G401.6 (cell line): ENCODE data around the gene TBATA.

ENCODE experiments used
- FAIRE-seq: peaks from 2 replicates; lab custom pipeline; 2012; peaks lifted over from hg19 to GRCh38; lab: Jason Lieb, UNC

Gene TBATA

DNA sequence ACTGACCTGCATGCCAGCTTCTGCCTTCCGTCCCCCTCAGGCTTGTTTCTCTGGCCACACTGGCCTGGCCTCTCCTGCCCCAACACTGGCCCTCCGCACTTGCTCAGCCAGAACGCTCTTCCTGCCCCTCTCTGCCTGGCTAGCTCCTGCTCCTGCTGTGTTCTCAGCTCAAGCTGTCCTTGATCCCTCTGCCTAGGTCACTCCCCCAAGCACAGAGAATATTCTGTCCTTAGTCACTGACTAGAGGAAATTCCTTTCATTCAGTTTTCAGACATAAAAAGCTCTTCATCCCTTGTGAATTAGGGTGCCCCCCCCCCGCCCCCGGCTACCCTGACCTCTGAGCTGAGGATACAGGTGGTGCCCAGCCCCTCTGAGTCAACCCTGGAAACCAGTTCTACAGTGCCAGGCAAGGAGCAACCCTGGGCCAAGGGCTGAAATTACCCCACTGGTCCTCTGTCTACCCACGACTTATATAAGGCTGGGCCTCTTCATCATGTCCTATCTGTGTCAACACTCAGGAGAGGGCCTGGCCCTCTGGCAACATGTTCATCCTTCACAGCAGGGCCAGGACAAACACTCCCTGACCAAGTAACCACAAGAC lies 23.9 kb upstream of the TBATA start:
- no peak for FAIRE-seq

DNA sequence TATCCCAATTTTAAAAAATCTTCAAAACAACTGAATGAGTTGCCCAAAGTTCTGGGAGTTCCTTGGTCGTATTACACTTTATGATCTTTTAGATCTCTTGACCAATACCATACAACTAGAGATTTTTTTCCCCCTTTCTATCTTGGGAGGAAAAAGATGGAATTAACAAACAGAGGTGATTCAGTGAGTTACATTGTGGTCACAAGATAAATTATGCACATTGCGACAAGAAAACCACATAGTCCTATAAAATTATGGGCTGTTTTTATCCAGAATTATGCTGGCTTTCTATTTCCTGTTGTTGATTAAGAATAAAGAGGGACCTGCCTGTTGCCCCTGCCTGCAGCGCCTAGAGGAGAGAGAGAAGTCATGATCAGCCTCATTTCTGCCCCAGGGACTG lies 22.4 kb upstream of the TBATA start:
- FAIRE-seq, result no peak

DNA sequence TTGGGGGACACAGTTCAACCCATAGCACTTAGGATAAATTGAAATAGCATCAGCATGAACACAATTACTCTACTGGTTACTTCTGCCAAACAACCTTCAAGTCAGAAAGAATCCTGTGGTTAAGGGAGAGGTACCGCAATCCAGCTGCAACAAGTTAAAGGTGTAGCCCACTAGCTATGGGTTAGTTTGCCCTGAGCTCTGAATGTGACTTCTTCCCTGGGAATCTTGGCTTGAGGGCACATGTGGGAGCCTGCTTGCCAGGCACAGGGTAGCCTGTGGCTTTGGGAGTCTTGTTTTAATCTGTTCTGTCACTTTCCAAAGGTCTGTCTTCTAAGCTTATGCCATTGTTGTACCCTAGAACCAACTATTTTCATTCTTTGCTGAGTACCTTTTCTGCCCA lies 21.7 kb upstream of the TBATA start:
- FAIRE-seq, result no peak

DNA sequence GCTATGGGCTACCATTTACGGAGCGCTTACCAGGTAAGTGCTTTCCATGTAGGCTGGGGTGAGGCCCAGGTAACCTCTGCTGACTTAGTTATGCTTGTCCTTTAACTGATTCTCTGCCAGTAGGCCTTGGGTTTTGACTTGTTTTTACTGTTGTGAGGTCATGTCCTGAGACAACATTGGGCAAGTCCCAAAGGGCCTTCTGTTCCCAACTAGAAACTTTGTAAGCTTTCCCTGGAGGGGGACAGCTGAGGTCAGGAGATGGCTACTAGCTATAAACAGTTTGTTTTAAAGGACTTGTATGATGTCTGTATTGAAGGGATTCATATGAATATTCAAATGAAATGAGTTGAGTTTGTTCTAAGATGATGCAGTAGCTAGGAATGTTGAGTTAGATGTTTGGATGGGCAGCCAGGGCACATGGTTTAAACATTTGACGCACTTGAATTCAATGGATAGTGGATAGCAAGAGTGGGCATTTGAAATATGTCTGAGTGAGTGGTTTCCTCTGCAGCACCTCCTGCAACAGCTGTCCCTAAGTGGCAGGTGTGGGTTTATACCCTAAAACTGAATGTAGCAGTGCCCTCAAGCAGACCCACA lies 20.5 kb upstream of the TBATA start:
- no peak for FAIRE-seq

- FAIRE-seq, result no peak
Measured at GRCh38 chr10:70804421-70804808, 19.2 kb upstream of the TBATA start.

DNA sequence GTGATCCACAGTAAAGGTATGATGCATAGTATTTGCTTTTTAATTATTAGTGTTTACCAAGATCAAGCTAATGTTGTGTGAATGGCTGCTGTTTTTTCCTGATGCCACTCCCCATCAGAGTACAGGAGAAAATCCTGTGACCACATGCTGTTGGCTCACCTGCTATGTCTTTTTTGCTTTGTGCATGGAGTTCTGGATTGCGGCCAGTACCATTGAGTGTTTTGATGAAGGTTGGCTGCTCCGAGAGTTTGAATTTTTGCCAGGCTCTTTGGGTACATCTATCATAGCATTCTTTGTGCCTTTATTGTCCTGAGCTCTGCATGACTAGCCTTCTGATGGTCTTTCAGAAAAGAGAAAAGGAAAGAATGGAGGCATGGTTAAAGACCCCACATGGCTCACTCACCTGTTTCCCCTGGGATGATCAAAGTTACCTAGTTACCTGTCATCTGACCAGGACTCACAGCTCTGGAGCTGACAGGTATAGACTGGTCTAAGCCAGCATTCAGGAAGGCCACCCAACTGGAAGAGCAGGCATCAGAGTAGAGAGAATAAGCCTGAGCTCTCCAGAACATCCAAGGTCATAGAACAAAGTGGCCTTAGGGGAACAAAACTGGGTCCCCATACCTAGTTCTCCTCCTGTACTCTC lies 18.7 kb upstream of the TBATA start:
- no peak for FAIRE-seq

- FAIRE-seq, result no peak
Measured at GRCh38 chr10:70801854-70802253, 16.7 kb upstream of the TBATA start.

DNA sequence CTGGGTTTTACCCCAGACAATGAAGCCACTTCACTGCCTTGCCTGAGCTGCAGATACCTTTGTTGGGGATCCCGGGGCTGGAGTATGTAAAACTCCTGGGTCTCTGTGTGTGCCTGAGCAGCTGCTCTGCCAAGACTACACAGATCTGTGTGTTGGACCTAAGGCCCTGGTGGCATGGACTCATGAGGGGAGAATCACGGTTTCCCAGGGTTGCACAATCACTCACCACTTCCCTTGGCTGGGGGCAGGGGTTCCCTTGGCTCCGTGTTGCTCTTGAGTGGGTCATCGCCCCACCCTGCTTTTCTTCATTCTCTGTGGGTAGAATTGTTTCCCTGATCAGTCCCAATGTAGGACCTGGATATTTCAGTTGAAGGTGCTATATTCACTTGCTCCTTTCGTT lies 13.9 kb upstream of the TBATA start:
- FAIRE-seq, result no peak

GRCh38 chr10:70797840-70798239 lies 12.7 kb upstream of the TBATA start:
- no peak for FAIRE-seq

- no peak for FAIRE-seq
Measured at GRCh38 chr10:70795613-70796012, 10.4 kb upstream of the TBATA start.

- FAIRE-seq, result no peak
Measured at GRCh38 chr10:70791386-70792039, 6.3 kb upstream of the TBATA start.

- no peak for FAIRE-seq
Measured at GRCh38 chr10:70786799-70787415, 1.7 kb upstream of the TBATA start.

GRCh38 chr10:70784471-70784870 lies 706 bp downstream of the TBATA start:
- FAIRE-seq, result no peak

GRCh38 chr10:70784016-70784415 lies 1.2 kb downstream of the TBATA start:
- FAIRE-seq, result no peak

- FAIRE-seq, result no peak
Measured at GRCh38 chr10:70782746-70783680, 2.2 kb downstream of the TBATA start.

DNA sequence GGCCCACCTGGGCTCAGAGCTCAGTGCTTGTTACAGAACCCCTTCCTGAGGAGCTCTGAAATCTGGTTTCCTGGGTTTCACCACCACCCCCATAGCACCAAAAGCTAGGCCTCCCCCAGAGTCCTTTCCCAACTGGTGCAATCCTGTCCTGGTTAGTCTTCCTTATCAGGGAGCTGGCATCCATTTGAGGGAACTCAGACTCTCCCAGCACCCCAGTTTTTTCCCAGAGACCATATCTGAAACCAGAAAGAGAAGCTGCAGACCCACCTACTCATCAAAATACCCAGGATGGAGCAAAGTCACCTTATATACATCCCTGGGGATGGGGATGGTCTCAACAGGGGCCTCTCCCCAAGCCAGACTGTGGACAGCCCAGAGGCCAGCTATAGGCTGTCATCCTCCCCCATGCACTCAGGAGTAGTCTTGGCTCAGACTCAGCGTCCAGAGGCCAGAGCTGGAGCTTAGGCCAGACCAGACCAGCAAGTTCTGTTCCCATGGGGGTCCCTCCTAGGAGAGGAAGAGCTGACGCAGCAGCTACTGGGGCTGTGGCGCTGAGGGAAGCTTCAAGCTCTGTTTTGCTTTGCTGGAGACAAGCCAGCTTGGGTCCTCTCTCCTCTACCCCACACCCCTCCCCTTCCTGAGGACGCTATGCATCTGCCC lies 3.0 kb downstream of the TBATA start:
- FAIRE-seq, result no peak

GRCh38 chr10:70781461-70782051 lies 3.6 kb downstream of the TBATA start:
- no peak for FAIRE-seq

GRCh38 chr10:70780772-70781171 lies 4.4 kb downstream of the TBATA start:
- no peak for FAIRE-seq

DNA sequence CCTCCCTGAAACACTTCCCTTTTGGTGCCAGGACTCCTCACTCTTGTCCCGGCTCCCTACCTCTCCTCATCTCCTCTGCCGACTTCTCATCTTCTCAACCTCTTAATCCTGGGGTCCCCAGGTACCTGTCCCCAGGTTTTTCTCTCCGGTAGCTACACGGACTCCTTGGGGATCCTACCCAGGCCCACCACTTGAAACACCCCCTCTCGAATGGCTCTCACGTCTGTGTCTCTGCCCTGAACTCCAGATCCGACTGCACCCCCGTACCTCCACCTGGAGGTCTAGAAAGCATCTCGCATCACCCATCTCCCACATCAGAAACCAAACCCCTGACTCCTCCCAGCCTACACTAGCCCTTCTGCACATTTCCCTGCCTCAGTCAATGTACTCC lies 4.8 kb downstream of the TBATA start:
- FAIRE-seq, result no peak

GRCh38 chr10:70779511-70780369 lies 5.4 kb downstream of the TBATA start:
- FAIRE-seq, result no peak
